A673 (cell line): Measurements from ENCODE around the gene ATG7.

Experiments used
- CTCF ChIP-seq: fragments of 300-800, 200-600 bp; sonication (generic); conservative IDR thresholded peaks from 2 replicates; pipeline ENCODE4 v1.5.1; 2017; ENCODE audit warnings: low read depth, mild to moderate bottlenecking, antibody characterized with exemption, low read length, moderate library complexity, mixed read lengths
- EZH2 ChIP-seq: fragments of 200-600 bp; sonication (generic); IDR thresholded peaks from 2 replicates; pipeline ENCODE4 v1.6.1; 2017; ENCODE audit warnings: borderline replicate concordance, low read depth, mild to moderate bottlenecking, mixed read lengths, antibody characterized with exemption, low read length; ENCODE audit not compliant: poor library complexity, severe bottlenecking

DNA sequence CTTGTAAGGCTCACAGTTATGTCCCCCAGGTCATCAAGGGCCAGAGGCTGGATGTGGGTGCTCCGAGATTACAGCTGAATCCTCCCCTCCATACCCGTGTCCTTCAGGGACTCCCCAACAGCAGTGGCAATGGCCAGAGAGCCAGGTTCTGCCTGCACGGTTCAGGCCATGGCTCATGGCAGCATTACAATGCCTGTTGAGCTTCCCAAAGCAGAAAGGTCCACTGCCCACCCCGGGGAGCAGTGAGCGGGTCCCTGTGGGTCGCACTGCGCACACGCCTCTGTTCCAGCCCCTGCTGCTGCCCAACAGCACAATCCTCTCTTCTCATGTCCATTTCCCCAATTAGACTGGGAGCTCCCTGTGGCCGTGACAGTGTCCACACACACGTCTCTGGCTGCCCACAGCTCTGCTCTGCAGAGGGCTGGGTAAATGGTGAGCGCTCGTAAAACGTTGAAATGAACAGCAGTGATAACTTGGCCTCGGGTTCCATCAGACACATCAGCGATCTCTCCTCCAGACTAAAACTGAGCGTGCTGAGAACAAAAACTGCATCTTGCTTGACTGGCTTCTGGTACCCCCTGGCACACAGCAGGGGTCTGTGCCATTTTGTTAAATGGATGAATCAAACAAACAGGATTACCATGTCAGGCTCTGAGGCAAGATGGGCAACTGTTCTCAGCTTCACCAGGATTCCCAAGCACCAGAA is 291.1 kb downstream of the ATG7 start:
- TF ChIP-seq EZH2 (no peak), CTCF (no peak)
